CD1c-positive myeloid dendritic cell (primary cell): ENCODE results near the gene EPB42.
"Not testable (repeated sequence)": the region's sequence is repeated elsewhere in the genome, so short reads cannot be mapped to it uniquely, and the experiment has no call there.

Source experiments
- DNase-seq: peaks from one replicate; pipeline ENCODE4 v3.0.0-alpha.2; 2016; ENCODE audit errors: extremely low spot score

EPB42 gene

DNA sequence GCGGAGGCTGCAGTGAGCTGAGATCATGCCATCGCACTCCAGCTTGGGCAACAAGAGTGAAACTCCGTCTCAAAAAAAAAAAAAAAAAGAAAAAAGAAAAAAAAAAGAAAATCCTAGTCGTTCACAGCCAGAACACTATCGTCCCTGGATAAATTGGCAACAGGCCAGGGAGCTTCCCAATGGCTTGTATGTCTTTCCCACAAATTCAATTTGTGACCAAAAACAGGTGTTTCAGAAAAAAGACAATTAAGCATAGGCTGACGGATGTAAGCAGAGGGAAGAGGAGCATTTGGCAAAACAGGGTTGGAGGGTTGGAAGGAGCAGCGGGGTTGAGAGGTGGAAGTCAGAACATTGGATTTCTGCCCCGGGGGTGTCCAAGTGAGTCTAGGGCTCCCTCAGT, 8.5 kb downstream of the EPB42 start:
- no peak for DNase-seq

- no peak for DNase-seq
Observed at GRCh38 chr15:43211224-43211735, 9.5 kb downstream of the EPB42 start.

GRCh38 chr15:43210807-43211206, 10.0 kb downstream of the EPB42 start:
- no peak for DNase-seq

DNA sequence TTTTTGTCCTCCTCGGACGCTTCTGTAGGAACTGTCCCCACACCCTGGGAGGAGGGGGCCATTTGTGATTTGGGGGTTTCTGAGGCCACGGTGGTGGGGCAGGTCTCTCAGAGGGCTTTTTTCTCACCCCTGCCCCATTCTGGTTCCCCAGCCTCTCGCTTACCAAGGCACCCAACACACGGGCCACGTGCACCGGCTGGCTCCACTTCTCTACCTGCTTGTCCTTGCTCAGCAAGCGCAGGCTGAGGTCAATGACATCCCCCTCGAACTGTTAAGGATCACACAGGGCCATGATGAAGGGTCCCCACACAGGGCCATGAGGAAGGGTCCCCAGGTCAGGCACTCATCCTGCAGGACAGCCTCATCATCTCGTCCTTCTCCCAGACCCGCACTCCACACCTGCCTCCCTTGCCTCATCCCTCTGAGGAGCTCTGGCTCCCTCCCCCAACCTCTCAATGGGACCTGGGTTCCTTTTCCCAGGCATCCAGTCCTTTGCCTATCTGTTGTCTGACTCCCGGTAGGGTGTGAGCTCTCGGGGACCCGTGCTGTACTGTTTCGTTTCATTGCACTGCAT, 10.6 kb downstream of the EPB42 start:
- no peak for DNase-seq

DNA sequence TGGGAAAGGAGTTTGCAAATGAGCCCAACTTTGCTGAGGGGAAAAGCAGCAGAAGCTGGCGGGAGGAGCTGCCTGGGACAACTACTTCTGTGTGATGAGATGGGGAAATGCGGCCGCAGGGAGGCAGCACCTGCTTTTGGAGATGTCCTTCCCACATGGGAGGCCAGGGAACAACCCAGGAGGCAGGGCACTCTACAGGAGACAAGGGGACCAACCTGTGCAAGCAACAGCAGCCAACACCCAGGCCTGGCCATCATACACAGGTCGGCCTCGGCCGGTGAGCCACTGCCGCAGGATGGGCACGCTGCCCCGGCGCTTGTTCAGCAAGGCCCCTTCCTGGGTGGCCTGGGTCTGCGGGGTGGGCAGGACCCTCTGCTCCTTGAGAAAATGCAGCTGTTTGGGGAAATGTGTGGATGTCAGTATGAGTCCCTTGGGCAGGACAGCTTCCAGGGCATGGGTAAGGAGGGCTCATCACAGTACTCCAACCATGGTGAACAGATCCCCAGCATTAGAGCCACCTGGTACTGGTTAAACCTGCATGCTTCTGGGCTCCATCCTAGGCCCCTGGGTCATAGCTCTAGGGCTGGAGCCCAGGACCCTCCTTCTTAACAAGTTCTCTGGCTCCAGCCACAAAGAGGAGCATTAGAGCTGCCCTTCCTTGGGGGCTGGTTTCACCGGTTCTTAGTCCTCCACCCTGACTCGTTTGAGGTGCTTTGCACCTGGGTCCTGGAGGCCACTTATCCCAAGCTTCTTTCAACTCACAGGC, 11.6 kb downstream of the EPB42 start:
- no peak for DNase-seq

GRCh38 chr15:43208052-43209002, 12.5 kb downstream of the EPB42 start:
- no peak for DNase-seq

- no peak for DNase-seq
Observed at GRCh38 chr15:43207024-43207423, 13.8 kb downstream of the EPB42 start.

GRCh38 chr15:43206054-43206453, 14.8 kb downstream of the EPB42 start:
- no peak for DNase-seq

- DNase-seq: peak; percentile 40
Observed at GRCh38 chr15:43204016-43204901, 16.6 kb downstream of the EPB42 start.

GRCh38 chr15:43199945-43200488, 20.8 kb downstream of the EPB42 start:
- no peak for DNase-seq

- DNase-seq: no peak
Observed at GRCh38 chr15:43198992-43199391, 21.8 kb downstream of the EPB42 start.

DNA sequence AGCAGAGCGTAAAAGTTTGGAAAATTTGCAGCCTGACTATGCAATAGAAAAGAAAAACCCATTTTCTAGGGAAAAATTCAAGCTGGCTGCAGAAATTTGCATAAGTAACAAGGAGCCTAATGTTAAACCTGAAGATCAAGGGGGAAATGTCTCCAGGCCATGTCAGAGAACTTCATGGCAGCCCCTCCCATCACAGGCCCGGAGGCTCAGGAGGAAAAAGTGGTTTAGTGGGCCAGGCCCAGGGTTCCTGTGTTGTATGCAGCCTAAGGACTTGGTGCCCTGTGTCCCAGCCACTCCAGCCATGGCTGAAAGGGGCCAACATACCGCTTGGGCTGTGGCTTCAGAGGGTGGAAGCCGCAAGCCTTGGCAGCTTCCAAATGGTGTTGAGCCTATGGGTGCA, 22.3 kb downstream of the EPB42 start:
- DNase-seq: not testable (repeated sequence)

DNA sequence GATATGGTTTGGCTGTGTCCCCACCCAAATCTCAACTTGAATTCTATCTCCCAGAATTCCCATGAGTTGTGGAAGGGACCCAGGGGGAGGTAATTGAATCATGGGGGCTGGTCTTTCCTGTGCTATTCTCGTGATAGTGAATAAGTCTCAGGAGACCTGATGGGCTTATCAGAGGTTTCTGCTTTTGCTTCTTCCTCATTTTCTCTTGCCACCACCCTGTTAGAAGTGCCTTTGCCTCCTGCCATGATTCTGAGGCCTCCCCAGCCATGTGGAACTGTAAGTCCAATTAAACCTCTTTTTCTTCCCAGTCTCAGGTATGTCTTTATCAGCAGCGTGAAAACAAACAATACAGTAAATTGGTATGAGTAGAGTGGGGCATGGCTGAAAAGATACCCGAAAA, 23.0 kb downstream of the EPB42 start:
- DNase-seq: not testable (repeated sequence)

GRCh38 chr15:43196760-43197548, 23.9 kb downstream of the EPB42 start:
- DNase-seq: no peak

- no peak for DNase-seq
Observed at GRCh38 chr15:43194795-43195194, 26.0 kb downstream of the EPB42 start.

- no peak for DNase-seq
Observed at GRCh38 chr15:43193710-43194109, 27.1 kb downstream of the EPB42 start.

DNA sequence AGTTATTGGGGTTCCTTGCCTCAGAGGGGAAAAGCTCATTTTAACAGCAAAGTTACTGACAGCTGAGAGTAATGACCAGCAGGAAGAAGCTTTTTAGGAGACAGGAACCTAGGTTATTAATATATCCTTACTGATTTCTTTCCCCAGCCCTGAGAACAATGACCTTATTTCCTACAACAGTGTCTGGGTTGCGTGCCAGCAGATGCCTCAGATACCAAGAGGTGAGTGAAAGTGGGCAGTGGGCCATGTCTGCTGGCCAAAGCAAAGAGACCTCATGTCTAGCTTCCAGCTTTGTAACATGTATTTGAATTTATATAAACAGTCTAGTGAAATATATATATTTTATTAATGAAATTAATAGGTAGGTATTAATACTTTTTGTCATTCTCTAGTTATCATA, 30.6 kb downstream of the EPB42 start:
- no peak for DNase-seq

DNA sequence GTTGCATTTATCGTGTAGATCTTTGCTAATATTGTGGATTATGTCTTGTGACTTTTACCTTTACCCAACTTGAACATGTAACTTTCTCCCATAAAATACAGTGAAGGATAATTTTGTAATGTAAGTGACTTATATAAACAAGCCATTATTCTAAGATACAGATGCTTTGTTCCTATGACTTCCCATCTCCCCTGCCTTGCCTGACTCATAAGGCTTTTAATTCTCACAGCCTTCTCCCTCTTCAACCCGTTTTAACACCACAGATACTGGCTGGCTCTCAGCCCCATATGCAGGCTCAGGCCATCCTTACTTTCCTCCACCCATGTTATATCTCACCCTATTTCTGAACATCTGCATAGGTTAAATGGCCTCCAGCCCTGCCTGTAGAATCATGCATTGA, 31.5 kb downstream of the EPB42 start:
- no peak for DNase-seq

DNA sequence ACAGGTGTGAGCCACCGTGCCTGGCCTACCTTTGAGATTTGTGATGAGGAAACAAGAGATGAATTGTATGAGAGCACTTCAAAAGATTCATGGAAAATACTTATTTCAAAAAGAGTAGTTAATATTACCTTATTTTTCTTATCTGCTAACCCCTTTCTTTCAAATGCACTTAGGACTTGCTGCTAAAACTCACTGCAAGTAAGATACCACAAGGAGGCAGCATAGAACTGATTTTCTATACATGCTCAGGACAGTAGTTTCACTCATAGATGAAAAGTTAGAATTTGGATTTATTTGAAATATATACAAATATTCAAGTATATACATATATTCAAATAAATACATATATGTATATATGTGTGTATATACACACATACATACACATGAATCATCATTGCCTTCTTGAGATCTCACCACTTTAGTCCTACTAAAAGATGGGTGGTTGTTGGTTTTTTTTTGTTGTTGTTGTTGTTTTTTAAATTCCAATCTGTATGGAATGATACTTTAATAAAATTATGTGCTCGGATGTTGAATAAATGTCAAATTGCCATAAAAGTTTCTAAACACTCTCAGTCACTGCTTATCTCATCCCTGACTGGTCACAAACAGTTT, 33.2 kb downstream of the EPB42 start:
- DNase-seq: peak; percentile 60

GRCh38 chr15:43186003-43186353, 34.8 kb downstream of the EPB42 start:
- DNase-seq: no peak
